ENCODE measurements around the gene NSG2.

Gene NSG2

GRCh38 chr5:174155281-174155680 is 109.8 kb downstream of the NSG2 start:
- no peak for DNase-seq

GRCh38 chr5:174155706-174156105 is 110.2 kb downstream of the NSG2 start:
- DNase-seq = no peak

- no peak for DNase-seq
These were observed 111.5 kb downstream of the NSG2 start for GRCh38 chr5:174157048-174157447.
